Smooth muscle cell of bladder (primary cell): ENCODE measurements around the gene ITGB1BP1. TPM values are rescaled to one million over a fixed set of nuclear protein-coding genes. Genes with fewer than 3 reads are reported as not detected.

Experiments used
- total RNA-seq: library from RNA; depleted of rRNA; stranded (reverse); fragments of >200 nt; gene quantifications from 2 replicates; pipeline ENCODE4 v1.2.3, GENCODE V29; 2014

ITGB1BP1 gene
- total RNA-seq, result 33.7 and 56.9 TPM in 2 replicates

DNA sequence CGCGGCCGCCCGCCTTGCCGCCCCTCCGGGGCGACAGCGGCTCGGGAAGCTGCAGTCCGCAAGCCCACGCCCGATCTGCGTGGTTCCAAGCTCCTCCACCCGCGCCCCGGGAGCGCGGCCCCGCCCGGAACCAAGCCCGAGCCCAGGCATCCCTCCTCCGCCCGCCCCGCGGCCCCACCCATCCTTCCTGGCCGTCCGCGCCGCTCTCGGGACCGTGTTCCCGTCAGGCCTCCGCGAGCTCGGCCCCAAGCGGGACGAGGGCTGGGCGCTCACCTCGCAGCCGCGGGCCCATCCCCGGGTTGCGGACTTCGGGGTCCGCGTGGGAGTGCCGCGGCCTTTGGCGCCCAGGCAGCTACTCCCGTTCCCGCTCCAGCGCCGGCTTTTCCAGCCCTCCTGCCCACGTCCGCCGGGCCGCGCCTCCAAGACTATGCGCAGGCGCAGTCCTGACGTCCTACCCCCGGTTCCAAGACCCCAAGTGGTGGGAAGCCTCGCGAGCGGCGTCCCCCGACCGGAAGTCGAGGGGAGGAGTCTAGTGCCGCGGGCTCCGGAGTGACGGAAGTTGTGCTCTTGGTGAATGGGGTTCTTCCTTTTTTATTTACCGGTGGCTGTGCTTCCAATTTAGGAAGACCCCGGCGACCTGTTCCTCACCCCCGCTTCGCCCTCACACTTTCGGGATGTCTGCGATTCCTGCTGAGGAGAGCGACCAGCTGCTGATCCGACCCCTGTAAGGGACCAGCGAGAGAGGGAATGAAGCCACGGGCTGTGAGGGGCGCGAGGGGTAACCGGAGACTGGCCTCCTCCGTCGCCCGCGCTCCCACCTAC lies at the start of gene ITGB1BP1, which contains the start of gene CPSF3:
TSS of gene ITGB1BP1 (minus strand) at position 429 of the 822 bp plus-strand sequence. CDS start 4,831 bp downstream, outside the sequence.
TSS of gene CPSF3 (plus strand) at position 555 of the 822 bp plus-strand sequence. CDS start at position 675, 120 bp downstream.

Other genes starting within 250 kb of the ITGB1BP1 start
- 15.1 and 16.9 TPM in 2 replicates for gene ASAP2, start 216.7 kb downstream of the ITGB1BP1 start, total RNA-seq
- 45.2 and 49.5 TPM in 2 replicates for gene CPSF3, start 126 bp upstream of the ITGB1BP1 start, total RNA-seq
- gene IAH1, start 51.0 kb upstream of the ITGB1BP1 start, total RNA-seq, result 85.1 and 90.5 TPM in 2 replicates
- gene ADAM17, start 132.3 kb upstream of the ITGB1BP1 start, total RNA-seq, result 54.3 and 58.5 TPM in 2 replicates
- 238 and 244 TPM in 2 replicates for gene YWHAQ, start 207.5 kb upstream of the ITGB1BP1 start, total RNA-seq